Naive thymus-derived CD4-positive, alpha-beta T cell (primary cell): Measurements from ENCODE around the gene UBA7. TPM values are rescaled to one million over a fixed set of nuclear protein-coding genes. Genes with fewer than 3 reads are reported as not detected.
A peak's percentile ranks its signal among the peaks of the same experiment; 100 is the strongest.
"Not testable (repeated sequence)": the region's sequence is repeated elsewhere in the genome, so short reads cannot be mapped to it uniquely, and the experiment has no call there.

Source experiments
- ATAC-seq: fragments of 150-1000 bp; cut with Tn5 transposase; 2 replicates; pipeline ENCODE4 v1.10.0; 2021; ENCODE audit warnings: mild to moderate bottlenecking, moderate library complexity
- CTCF ChIA-PET: fragments of 350-600 bp; sonication (Branson Sonifier 250); formaldehyde crosslinking; loops from one replicate; lab custom pipeline; 2021; ENCODE audit warnings: antibody characterized with exemption; lab: Charles Lee
- POLR2A ChIA-PET: fragments of 350-600 bp; sonication (Branson Sonifier 250); formaldehyde crosslinking; loops from one replicate; lab custom pipeline; 2021; ENCODE audit warnings: antibody characterized with exemption, inconsistent platforms; lab: Charles Lee
- DNase-seq, 9 donors: peaks; one replicate each; pipeline versions ENCODE4 v3.0.0 to v3.0.0-alpha.2; 2020 to 2022; ENCODE audit warnings: mixed read lengths in 1 of 9
- H3K27ac ChIP-seq: one replicate; pipeline ENCODE4 v1.7.0; 2013; ENCODE audit warnings: mild to moderate bottlenecking, low read depth, low read length, moderate library complexity
- H3K27me3 ChIP-seq, 2 donors: one replicate each; pipeline ENCODE4 v1.7.0; 2013; ENCODE audit warnings: low read length in 2 of 2, mild to moderate bottlenecking in 2 of 2, moderate library complexity in 2 of 2; ENCODE audit not compliant: control insufficient read depth in 2 of 2, insufficient read depth in 2 of 2
- H3K36me3 ChIP-seq, 3 experiments: 1 replicate in 2 of 3; 2 replicates in 1 of 3; pipeline ENCODE4 v1.7.0; 2013; ENCODE audit warnings: low read length in 3 of 3, mild to moderate bottlenecking in 3 of 3, moderate library complexity in 1 of 3; ENCODE audit not compliant: insufficient read depth in 3 of 3, control insufficient read depth in 2 of 3
- H3K4me1 ChIP-seq, 2 donors: one replicate each; pipeline ENCODE4 v1.7.0; 2013; ENCODE audit warnings: low read length in 2 of 2, mild to moderate bottlenecking in 2 of 2, moderate library complexity in 1 of 2; ENCODE audit not compliant: control insufficient read depth in 2 of 2, insufficient read depth in 2 of 2
- H3K4me3 ChIP-seq: 2 replicates; pipeline ENCODE4 v1.7.0; 2013; ENCODE audit warnings: mild to moderate bottlenecking, low read length
- H3K9me3 ChIP-seq, 3 experiments: 1 replicate in 2 of 3; 2 replicates in 1 of 3; pipeline ENCODE4 v1.7.0; 2013; ENCODE audit warnings: low read length in 3 of 3; ENCODE audit not compliant: control insufficient read depth in 2 of 3
- H3K27ac Mint-ChIP-seq, 9 donors: one replicate each; pipeline ENCODE4 v1.8.0; 2020 to 2022; ENCODE audit warnings: mixed read lengths in 9 of 9, mild to moderate bottlenecking in 8 of 9, moderate library complexity in 5 of 9, inconsistent platforms in 2 of 9
- H3K27me3 Mint-ChIP-seq, 5 donors: one replicate each; pipeline ENCODE4 v1.8.0; 2021 to 2022; ENCODE audit warnings: mixed read lengths in 5 of 5, mild to moderate bottlenecking in 1 of 5
- H3K36me3 Mint-ChIP-seq, 5 donors: one replicate each; pipeline ENCODE4 v1.8.0; 2020 to 2022; ENCODE audit warnings: mixed read lengths in 5 of 5, mild to moderate bottlenecking in 3 of 5, inconsistent platforms in 1 of 5
- H3K4me1 Mint-ChIP-seq, 7 donors: one replicate each; pipeline ENCODE4 v1.8.0; 2020 to 2022; ENCODE audit warnings: mixed read lengths in 7 of 7, mild to moderate bottlenecking in 3 of 7, inconsistent platforms in 1 of 7
- H3K4me3 Mint-ChIP-seq, 10 donors: one replicate each; pipeline ENCODE4 v1.8.0; 2020 to 2022; ENCODE audit warnings: mild to moderate bottlenecking in 10 of 10, mixed read lengths in 10 of 10, moderate library complexity in 6 of 10, inconsistent platforms in 2 of 10
- H3K9me3 Mint-ChIP-seq, 11 donors: one replicate each; pipeline ENCODE4 v1.8.0; 2020 to 2022; ENCODE audit warnings: mixed read lengths in 11 of 11, mild to moderate bottlenecking in 4 of 11, inconsistent platforms in 1 of 11, moderate library complexity in 1 of 11
- intact Hi-C, 2 donors: fragments of 100-400 bp; cut with micrococcal nuclease; formaldehyde crosslinking; loops; one replicate each; pipeline ENCODE4 v1.15.1; 2023
- polyA plus RNA-seq, 2 donors: library from polyadenylated mRNA; unstranded; fragments of 300-500 nt; fragmentation: Illumina TruSeq; gene quantifications; one replicate each; pipeline ENCODE4 v1.2.3, GENCODE V29; 2021
- total RNA-seq, 6 experiments: library from RNA in 5 of 6; stranded (reverse) in 5 of 6; gene quantifications; 1 replicate in 5 of 6; 2 replicates in 1 of 6; pipeline ENCODE4 v1.2.3 and lab custom pipeline; 2021 to 2026

The UBA7 gene
- total and polyA plus RNA-seq, 7 experiments from 2014 or later: 31.6 to 318 (median 277) TPM

DNA sequence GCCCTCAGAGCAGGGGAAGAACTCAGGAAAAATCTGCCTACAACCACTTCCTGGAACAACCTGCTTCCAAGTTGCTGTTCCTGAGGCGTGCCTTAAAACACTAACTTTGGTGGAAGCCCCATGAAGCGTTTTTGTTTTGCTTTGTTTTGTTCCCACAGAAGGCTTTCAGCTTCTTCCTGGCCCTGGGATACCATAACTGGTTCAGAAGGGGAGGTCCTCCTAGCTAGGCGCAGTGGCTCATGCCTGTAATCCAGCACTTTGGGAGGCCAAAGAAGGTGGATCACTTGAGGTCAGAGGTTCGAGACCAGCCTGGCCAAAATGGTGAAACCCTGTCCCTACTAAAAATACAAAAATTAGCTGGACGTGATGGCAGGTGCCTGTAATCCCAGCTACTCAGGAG is 26.2 kb downstream of the UBA7 start:
- POLR2A ChIA-PET: interaction anchor here (0.5 to 4.1 kb wide), 6 partner anchors 15 to 1547 kb away, joined by 3 to 25 read pairs (median 3); partner anchors contain the start of genes GMPPB and INKA1
- DNase-seq (no peak), ATAC-seq (no peak)
- Mint-ChIP-seq H3K4me1 (peaks cover 13 to 43% (median 32%) of the 10 kb centered on the region in 7 donors), H3K36me3 (peaks cover 0 to 12% (median 0%) of the 10 kb centered on the region in 5 donors), H3K9me3 (peaks cover 0 to 4% (median 0%) of the 10 kb centered on the region in 11 donors), H3K27me3 (peaks cover 0 to 6% (median 0%) of the 10 kb centered on the region in 5 donors), H3K4me3 (peak overlapping the region in 8 of 10 donors; percentile 9 to 99 (median 94)), H3K27ac (peak overlapping the region in 8 of 9 donors; percentile 86 to 100 (median 99))
- Histone ChIP-seq H3K27ac (no peak overlapping the region), H3K27me3 (no peaks in the 10 kb centered on the region), H3K4me3 (no peak overlapping the region), H3K4me1 (peaks cover 9% of the 10 kb centered on the region in 2 donors), H3K9me3 (no peaks in the 10 kb centered on the region), H3K36me3 (peaks cover 0 to 6% (median 0%) of the 10 kb centered on the region in 3 experiments)
- CTCF ChIA-PET: interaction anchor here (0.7 to 2.1 kb wide), 4 partner anchors 15 to 57 kb away, joined by 3 to 10 read pairs (median 4); partner anchors contain the start of gene INKA1
- intact Hi-C loops: loop anchor here (2.0 to 5.0 kb wide), 4 partner anchors 50 to 450 kb away; partner anchors contain the start of genes GNAI2 (in 1 of the 2), RBM5 (in 1 of the 2) and USP4 (in 1 of the 2)

- Histone ChIP-seq H3K27me3 (no peaks in the 10 kb centered on the region), H3K4me3 (peak overlapping the region; percentile 80), H3K4me1 (peaks cover 9 to 12% of the 10 kb centered on the region in 2 donors), H3K9me3 (no peaks in the 10 kb centered on the region), H3K27ac (peak overlapping the region; percentile 95), H3K36me3 (peaks cover 0 to 6% (median 0%) of the 10 kb centered on the region in 3 experiments)
- peaks cover 0 to 4% (median 0%) of the 10 kb centered on the region in 11 donors for H3K9me3 Mint-ChIP-seq
- H3K27ac Mint-ChIP-seq: peak overlapping the region; percentile 96 to 100 (median 99)
- intact Hi-C loops: loop anchor here (2.0 to 5.0 kb wide), 4 partner anchors 50 to 450 kb away; partner anchors contain the start of genes GNAI2 (in 1 of the 2), RBM5 (in 1 of the 2) and USP4 (in 1 of the 2)
- ATAC-seq: no peak
- H3K36me3 Mint-ChIP-seq: peaks cover 0 to 14% (median 0%) of the 10 kb centered on the region in 5 donors
- CTCF ChIA-PET: interaction anchor here (1.0 to 2.1 kb wide), 3 partner anchors 15 to 52 kb away, joined by 3 to 10 read pairs (median 5); partner anchors contain the start of gene INKA1
- DNase-seq: no peak
- peaks cover 13 to 47% (median 32%) of the 10 kb centered on the region in 7 donors for H3K4me1 Mint-ChIP-seq
- POLR2A ChIA-PET: interaction anchor here (0.5 to 4.1 kb wide), 5 partner anchors 16 to 1547 kb away, joined by 3 to 25 read pairs (median 3); partner anchors contain the start of genes GMPPB and INKA1
- H3K27me3 Mint-ChIP-seq: peaks cover 0 to 6% (median 0%) of the 10 kb centered on the region in 5 donors
- peak overlapping the region; percentile 91 to 99 (median 94) for H3K4me3 Mint-ChIP-seq
Observed at GRCh38 chr3:49787182-49787464, 26.6 kb downstream of the UBA7 start.

DNA sequence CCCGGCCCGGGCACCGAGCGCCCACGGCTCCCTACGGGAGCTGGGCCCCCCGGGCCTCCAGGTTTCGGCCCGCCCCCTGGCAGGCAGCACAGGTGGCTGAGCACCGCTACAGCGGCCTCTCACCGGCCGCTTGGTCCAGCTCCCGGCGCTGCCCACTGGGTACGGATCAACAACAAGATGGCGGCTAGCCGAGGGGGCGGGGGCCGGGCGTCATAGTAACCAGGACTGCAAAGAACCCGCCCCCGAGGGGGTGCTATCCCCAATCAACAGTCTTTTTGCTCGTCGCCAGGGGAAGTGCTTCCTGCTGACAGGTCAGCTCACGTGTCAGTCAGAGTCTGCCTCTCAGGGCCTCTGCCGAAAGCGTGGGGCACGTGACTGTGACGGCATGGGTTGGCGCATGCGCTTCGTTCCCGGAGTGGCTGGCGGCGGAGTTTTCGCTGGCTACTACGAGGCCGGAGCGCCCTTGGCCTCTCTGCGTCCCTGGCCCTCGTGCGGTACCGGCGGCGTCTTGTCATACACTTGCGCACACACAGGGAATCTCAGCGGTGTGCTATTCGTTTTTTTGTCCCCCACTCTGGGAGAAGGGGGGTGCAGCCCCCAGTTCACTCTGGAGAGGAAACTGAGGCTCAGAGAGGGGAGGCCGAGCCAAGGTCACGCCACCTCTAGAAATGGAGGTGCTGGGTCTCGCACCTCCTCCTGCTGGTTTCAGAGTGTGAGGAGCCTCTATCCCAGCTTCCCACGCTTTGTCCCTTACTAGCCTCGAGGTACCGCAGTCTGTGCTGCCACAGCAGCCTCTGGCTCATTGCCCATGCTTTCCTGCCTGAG is 27.2 kb downstream of the UBA7 start, which contains the start of gene IP6K1:
IP6K1 (minus strand) TSS at position 186 of the 825 bp plus-strand sequence. CDS start 38,502 bp downstream, outside the sequence.
- ChIA-PET CTCF (interaction anchor here (1.0 to 2.1 kb wide), 3 partner anchors 16 to 53 kb away, joined by 3 to 10 read pairs (median 5); partner anchors contain the start of gene INKA1), POLR2A (interaction anchor here (0.6 to 4.1 kb wide), 10 partner anchors 12 to 513 kb away, joined by 3 to 25 read pairs (median 4); partner anchors contain the start of genes AMIGO3, GMPPB, HYAL3 and INKA1)
- Mint-ChIP-seq H3K4me3 (peak within 1 kb of the TSS; percentile 91 to 99 (median 94)), H3K27ac (peak within 1 kb of the TSS; percentile 96 to 100 (median 99)), H3K36me3 (peaks cover 0 to 14% (median 0%) of the 10 kb centered on the region in 5 donors), H3K9me3 (peaks cover 0 to 4% (median 0%) of the 10 kb centered on the region in 11 donors), H3K27me3 (peaks cover 0 to 6% (median 0%) of the 10 kb centered on the region in 5 donors), H3K4me1 (peaks cover 13 to 48% (median 32%) of the 10 kb centered on the region in 7 donors)
- Histone ChIP-seq H3K4me3 (peak within 1 kb of the TSS; percentile 80), H3K9me3 (no peaks in the 10 kb centered on the region), H3K36me3 (peaks cover 0 to 9% (median 0%) of the 10 kb centered on the region in 3 experiments), H3K4me1 (peaks cover 9 to 12% of the 10 kb centered on the region in 2 donors), H3K27ac (peak within 1 kb of the TSS; percentile 95), H3K27me3 (no peaks in the 10 kb centered on the region)
- intact Hi-C loops: loop anchor here (1.0 to 5.0 kb wide), 12 partner anchors 16 to 513 kb away; partner anchors contain the start of genes GMPPB (in 2 of the 2), AMIGO3 (in 1 of the 2), APEH (in 1 of the 2) and DAG1 (in 1 of the 2)
- ATAC-seq (peak; percentile 99), DNase-seq (peak; percentile 90 to 100 (median 99))

- peaks cover 0 to 12% (median 0%) of the 10 kb centered on the region in 3 experiments for H3K36me3 ChIP-seq
- ChIA-PET CTCF (interaction anchor here (0.6 to 2.1 kb wide), 2 partner anchors 17 to 232 kb away, joined by 3 to 10 read pairs; partner anchors contain the start of gene INKA1), POLR2A (interaction anchor here (0.6 to 4.1 kb wide), 8 partner anchors 11 to 107 kb away, joined by 3 to 25 read pairs (median 4); partner anchors contain the start of genes AMIGO3, GMPPB and INKA1)
- H3K9me3 ChIP-seq: no peaks in the 10 kb centered on the region
- H3K4me1 ChIP-seq: peaks cover 12% of the 10 kb centered on the region in 2 donors
- peak overlapping the region; percentile 80 for H3K4me3 ChIP-seq
- H3K27me3 Mint-ChIP-seq: peaks cover 0 to 6% (median 0%) of the 10 kb centered on the region in 5 donors
- peaks cover 0 to 16% (median 4%) of the 10 kb centered on the region in 5 donors for H3K36me3 Mint-ChIP-seq
- ATAC-seq (peak; percentile 27), DNase-seq (peak in 4 of 9 donors; percentile 39 to 44 (median 40))
- no peaks in the 10 kb centered on the region for H3K27me3 ChIP-seq
- H3K4me3 Mint-ChIP-seq: peak overlapping the region; percentile 91 to 99 (median 94)
- peaks cover 0 to 4% (median 0%) of the 10 kb centered on the region in 11 donors for H3K9me3 Mint-ChIP-seq
- peak overlapping the region; percentile 82 to 100 (median 93) for H3K27ac Mint-ChIP-seq
- H3K4me1 Mint-ChIP-seq: peaks cover 21 to 56% (median 39%) of the 10 kb centered on the region in 7 donors
- intact Hi-C loops: loop anchor here (1.0 to 5.0 kb wide), 12 partner anchors 17 to 514 kb away; partner anchors contain the start of genes GMPPB (in 2 of the 2), AMIGO3 (in 1 of the 2), APEH (in 1 of the 2) and DAG1 (in 1 of the 2)
- H3K27ac ChIP-seq: peak overlapping the region; percentile 95
Observed at GRCh38 chr3:49785565-49786356, 28.0 kb downstream of the UBA7 start.

DNA sequence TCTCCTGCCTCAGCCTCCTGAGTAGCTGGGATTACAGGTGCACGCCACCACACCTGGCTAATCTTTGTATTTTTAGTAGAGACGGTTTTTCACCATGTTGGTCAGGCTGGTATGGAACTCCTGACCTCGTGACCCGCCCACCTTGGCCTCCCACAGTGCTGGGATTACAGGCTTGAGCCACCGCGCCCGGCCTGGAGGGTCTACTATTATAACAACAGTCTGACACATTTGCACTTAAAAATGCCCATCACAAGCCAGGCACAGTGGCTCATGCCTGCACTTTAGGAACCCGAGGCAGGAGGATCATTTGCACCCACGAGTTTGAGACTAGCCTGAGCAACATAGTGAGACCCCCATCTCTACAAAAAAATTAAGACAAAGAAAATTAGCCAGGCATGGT is 31.5 kb downstream of the UBA7 start:
- H3K9me3 ChIP-seq, ATAC-seq, H3K9me3 Mint-ChIP-seq, intact Hi-C loops, DNase-seq, H3K27ac ChIP-seq, H3K4me3 ChIP-seq, H3K27me3 Mint-ChIP-seq, H3K27me3 ChIP-seq: not testable (repeated sequence)
- peak overlapping the region in 2 of 9 donors; percentile 5 to 80 for H3K27ac Mint-ChIP-seq
- Histone ChIP-seq H3K36me3 (peaks cover 0 to 14% (median 0%) of the 10 kb centered on the region in 3 experiments), H3K4me1 (peaks cover 15 to 19% of the 10 kb centered on the region in 2 donors)
- ChIA-PET CTCF (interaction anchor here (0.7 to 1.5 kb wide), 3 partner anchors 19 to 58 kb away, joined by 3 to 5 read pairs (median 4); no protein-coding TSS in a partner anchor), POLR2A (interaction anchor here (1.3 kb wide), 1 partner anchor 58 kb away, joined by 3 read pairs; the partner anchor contains the start of gene GMPPB)
- peak overlapping the region in 5 of 10 donors; percentile 6 to 61 (median 25) for H3K4me3 Mint-ChIP-seq
- H3K36me3 Mint-ChIP-seq: peaks cover 0 to 24% (median 11%) of the 10 kb centered on the region in 5 donors
- peaks cover 37 to 72% (median 50%) of the 10 kb centered on the region in 7 donors for H3K4me1 Mint-ChIP-seq
